ENCODE data around the gene FBLN2. TPM values are rescaled to one million over a fixed set of nuclear protein-coding genes. Genes with fewer than 3 reads are reported as not detected.

Gene FBLN2
- total and polyA plus RNA-seq, 4 donors: 1.3 to 9.1 (median 4.3) TPM

DNA sequence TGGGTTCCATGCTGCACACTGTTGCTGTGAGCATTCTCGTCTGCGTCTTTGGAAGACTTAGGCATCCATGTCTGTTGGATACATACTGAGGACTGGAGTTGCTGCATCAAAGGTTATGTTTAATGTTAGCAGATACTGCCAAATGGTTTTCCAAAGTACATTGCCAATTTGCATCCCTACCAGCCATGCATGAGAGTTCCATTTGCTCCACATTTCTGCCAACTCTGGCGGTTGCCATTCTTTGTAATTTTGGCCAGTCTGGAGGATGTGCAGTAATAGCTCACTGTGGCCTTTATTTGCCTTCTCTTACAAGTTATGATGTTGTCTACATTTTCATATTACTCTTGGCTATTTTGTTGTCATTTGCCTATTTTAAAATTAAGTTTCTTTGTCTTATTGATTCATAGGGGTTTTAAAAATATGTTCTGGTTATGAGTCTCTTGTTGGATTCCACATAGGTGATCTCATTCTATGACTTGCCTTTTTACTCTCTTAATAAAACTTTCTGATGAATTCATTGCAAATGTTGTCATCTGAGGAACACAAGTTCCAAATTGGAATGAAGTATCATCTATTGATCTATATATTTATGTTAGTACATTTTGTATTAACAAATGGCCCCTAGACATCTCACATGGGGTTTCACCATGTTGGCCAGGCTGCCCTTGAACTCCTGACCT, 42.1 kb downstream of the FBLN2 start:
- TF ChIP-seq NR2F2 (IDR thresholded peaks at IDR 0.05): no peak
- TF ChIP-seq EGR1 (IDR thresholded peaks at IDR 0.05; ENCODE audit: low read depth in 2 of 2): no peak
- TF ChIP-seq, protein P1, sequence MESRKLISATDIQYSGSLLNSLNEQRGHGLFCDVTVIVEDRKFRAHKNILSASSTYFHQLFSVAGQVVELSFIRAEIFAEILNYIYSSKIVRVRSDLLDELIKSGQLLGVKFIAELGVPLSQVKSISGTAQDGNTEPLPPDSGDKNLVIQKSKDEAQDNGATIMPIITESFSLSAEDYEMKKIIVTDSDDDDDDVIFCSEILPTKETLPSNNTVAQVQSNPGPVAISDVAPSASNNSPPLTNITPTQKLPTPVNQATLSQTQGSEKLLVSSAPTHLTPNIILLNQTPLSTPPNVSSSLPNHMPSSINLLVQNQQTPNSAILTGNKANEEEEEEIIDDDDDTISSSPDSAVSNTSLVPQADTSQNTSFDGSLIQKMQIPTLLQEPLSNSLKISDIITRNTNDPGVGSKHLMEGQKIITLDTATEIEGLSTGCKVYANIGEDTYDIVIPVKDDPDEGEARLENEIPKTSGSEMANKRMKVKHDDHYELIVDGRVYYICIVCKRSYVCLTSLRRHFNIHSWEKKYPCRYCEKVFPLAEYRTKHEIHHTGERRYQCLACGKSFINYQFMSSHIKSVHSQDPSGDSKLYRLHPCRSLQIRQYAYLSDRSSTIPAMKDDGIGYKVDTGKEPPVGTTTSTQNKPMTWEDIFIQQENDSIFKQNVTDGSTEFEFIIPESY (IDR thresholded peaks at IDR 0.05): no peak
- TF ChIP-seq, protein P2, sequence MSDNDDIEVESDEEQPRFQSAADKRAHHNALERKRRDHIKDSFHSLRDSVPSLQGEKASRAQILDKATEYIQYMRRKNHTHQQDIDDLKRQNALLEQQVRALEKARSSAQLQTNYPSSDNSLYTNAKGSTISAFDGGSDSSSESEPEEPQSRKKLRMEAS (IDR thresholded peaks at IDR 0.05): no peak
- TF ChIP-seq, protein P3, sequence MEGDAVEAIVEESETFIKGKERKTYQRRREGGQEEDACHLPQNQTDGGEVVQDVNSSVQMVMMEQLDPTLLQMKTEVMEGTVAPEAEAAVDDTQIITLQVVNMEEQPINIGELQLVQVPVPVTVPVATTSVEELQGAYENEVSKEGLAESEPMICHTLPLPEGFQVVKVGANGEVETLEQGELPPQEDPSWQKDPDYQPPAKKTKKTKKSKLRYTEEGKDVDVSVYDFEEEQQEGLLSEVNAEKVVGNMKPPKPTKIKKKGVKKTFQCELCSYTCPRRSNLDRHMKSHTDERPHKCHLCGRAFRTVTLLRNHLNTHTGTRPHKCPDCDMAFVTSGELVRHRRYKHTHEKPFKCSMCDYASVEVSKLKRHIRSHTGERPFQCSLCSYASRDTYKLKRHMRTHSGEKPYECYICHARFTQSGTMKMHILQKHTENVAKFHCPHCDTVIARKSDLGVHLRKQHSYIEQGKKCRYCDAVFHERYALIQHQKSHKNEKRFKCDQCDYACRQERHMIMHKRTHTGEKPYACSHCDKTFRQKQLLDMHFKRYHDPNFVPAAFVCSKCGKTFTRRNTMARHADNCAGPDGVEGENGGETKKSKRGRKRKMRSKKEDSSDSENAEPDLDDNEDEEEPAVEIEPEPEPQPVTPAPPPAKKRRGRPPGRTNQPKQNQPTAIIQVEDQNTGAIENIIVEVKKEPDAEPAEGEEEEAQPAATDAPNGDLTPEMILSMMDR (IDR thresholded peaks at IDR 0.05; ENCODE audit: low read depth, low read length, missing input control): no peak
- no peak for TF ChIP-seq HNF4G (IDR thresholded peaks at IDR 0.05)
- TF ChIP-seq, protein P4, sequence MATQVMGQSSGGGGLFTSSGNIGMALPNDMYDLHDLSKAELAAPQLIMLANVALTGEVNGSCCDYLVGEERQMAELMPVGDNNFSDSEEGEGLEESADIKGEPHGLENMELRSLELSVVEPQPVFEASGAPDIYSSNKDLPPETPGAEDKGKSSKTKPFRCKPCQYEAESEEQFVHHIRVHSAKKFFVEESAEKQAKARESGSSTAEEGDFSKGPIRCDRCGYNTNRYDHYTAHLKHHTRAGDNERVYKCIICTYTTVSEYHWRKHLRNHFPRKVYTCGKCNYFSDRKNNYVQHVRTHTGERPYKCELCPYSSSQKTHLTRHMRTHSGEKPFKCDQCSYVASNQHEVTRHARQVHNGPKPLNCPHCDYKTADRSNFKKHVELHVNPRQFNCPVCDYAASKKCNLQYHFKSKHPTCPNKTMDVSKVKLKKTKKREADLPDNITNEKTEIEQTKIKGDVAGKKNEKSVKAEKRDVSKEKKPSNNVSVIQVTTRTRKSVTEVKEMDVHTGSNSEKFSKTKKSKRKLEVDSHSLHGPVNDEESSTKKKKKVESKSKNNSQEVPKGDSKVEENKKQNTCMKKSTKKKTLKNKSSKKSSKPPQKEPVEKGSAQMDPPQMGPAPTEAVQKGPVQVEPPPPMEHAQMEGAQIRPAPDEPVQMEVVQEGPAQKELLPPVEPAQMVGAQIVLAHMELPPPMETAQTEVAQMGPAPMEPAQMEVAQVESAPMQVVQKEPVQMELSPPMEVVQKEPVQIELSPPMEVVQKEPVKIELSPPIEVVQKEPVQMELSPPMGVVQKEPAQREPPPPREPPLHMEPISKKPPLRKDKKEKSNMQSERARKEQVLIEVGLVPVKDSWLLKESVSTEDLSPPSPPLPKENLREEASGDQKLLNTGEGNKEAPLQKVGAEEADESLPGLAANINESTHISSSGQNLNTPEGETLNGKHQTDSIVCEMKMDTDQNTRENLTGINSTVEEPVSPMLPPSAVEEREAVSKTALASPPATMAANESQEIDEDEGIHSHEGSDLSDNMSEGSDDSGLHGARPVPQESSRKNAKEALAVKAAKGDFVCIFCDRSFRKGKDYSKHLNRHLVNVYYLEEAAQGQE (IDR thresholded peaks at IDR 0.05): no peak
- no peak for TF ChIP-seq FOXA2 (IDR thresholded peaks at IDR 0.05)
- TF ChIP-seq TAF1 (conservative IDR thresholded peaks at IDR 0.05): no peak
- TF ChIP-seq SP1 (IDR thresholded peaks at IDR 0.05): no peak
- TF ChIP-seq HNF4A (conservative IDR thresholded peaks at IDR 0.05): no peak
- TF ChIP-seq JUND (IDR thresholded peaks at IDR 0.05): no peak
- no peak for TF ChIP-seq YY1 (IDR thresholded peaks at IDR 0.05)
- TF ChIP-seq, protein P5, sequence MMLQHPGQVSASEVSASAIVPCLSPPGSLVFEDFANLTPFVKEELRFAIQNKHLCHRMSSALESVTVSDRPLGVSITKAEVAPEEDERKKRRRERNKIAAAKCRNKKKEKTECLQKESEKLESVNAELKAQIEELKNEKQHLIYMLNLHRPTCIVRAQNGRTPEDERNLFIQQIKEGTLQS (IDR thresholded peaks at IDR 0.05): no peak
- H3K36me3 ChIP-seq (ENCODE audit: control insufficient read depth in 4 of 4, insufficient read depth in 3 of 4, low read depth in 1 of 4, low read length in 3 of 4): no peaks in the 10 kb centered on the region
- 95% methylated on average over 3 of the region's 3 CpGs for WGBS
- no peaks in the 10 kb centered on the region for H3K4me1 ChIP-seq (ENCODE audit: control insufficient read depth in 4 of 4, insufficient read depth in 4 of 4, low read length in 3 of 4)
- DNase-seq (ENCODE audit: low spot score): no peak
- H3K27ac ChIP-seq (ENCODE audit: low read depth in 1 of 2, low read length in 2 of 2): no peak overlapping the region
- H3K27me3 ChIP-seq (ENCODE audit: control insufficient read depth in 4 of 4, insufficient read depth in 4 of 4, low read length in 3 of 4): no peaks in the 10 kb centered on the region
- H3K4me3 ChIP-seq (ENCODE audit: low read depth in 1 of 3, low read length in 3 of 3): no peak overlapping the region
- no peaks in the 10 kb centered on the region for H3K9me3 ChIP-seq (ENCODE audit: control insufficient read depth in 4 of 4, low read length in 3 of 4)
- no peak overlapping the region for H3K9ac ChIP-seq (ENCODE audit: low read depth in 1 of 2, low read length in 2 of 2)

DNA sequence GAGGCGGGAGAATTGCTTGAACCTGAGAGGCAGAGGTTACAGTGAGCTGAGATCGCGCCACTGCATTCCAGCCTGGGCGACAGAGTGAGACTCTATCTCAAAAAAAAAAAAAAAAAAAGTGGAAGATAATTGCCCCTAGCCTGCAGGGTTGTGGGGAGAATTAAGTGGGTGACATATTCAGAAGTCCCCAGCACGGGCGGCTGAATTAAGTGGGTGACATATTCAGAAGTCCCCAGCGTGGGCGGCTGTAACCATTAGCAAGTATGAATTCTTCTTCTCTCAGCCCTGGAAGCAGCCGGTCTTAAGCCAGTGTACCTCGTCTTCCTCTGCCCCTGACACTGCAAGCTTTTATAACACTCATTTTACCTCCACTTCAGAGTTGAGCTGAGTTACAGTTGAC, 44.7 kb downstream of the FBLN2 start:
- no peaks in the 10 kb centered on the region for H3K4me1 ChIP-seq (ENCODE audit: control insufficient read depth in 4 of 4, insufficient read depth in 4 of 4, low read length in 3 of 4)
- no peak overlapping the region for H3K27ac ChIP-seq (ENCODE audit: low read depth in 1 of 2, low read length in 2 of 2)
- no peaks in the 10 kb centered on the region for H3K36me3 ChIP-seq (ENCODE audit: control insufficient read depth in 4 of 4, insufficient read depth in 3 of 4, low read depth in 1 of 4, low read length in 3 of 4)
- no peak overlapping the region for H3K4me3 ChIP-seq (ENCODE audit: low read depth in 1 of 3, low read length in 3 of 3)
- H3K9me3 ChIP-seq (ENCODE audit: control insufficient read depth in 4 of 4, low read length in 3 of 4): no peaks in the 10 kb centered on the region
- 89% methylated on average over 10 of the region's 10 CpGs for WGBS
- no peak overlapping the region for H3K9ac ChIP-seq (ENCODE audit: low read depth in 1 of 2, low read length in 2 of 2)
- H3K27me3 ChIP-seq (ENCODE audit: control insufficient read depth in 4 of 4, insufficient read depth in 4 of 4, low read length in 3 of 4): peaks cover 0 to 3% (median 2%) of the 10 kb centered on the region in 4 donors
- DNase-seq (ENCODE audit: low spot score): no peak
- no peak for TF ChIP-seq NR2F2 (IDR thresholded peaks at IDR 0.05)
- no peak for TF ChIP-seq GABPA (IDR thresholded peaks at IDR 0.05 in 1 of 2, conservative IDR thresholded peaks at IDR 0.05 in 1 of 2)
- no peak for TF ChIP-seq HNF4A (conservative IDR thresholded peaks at IDR 0.05)
- no peak for TF ChIP-seq HNF4G (IDR thresholded peaks at IDR 0.05)
- TF ChIP-seq, protein P5 (IDR thresholded peaks at IDR 0.05): no peak
- TF ChIP-seq FOXA1 (IDR thresholded peaks at IDR 0.05): no peak
- no peak for TF ChIP-seq RAD21 (IDR thresholded peaks at IDR 0.05)
- TF ChIP-seq EGR1 (IDR thresholded peaks at IDR 0.05; ENCODE audit: low read depth in 2 of 2): no peak
- TF ChIP-seq RXRA (IDR thresholded peaks at IDR 0.05): no peak
- no peak for TF ChIP-seq FOXA2 (IDR thresholded peaks at IDR 0.05)
- TF ChIP-seq, protein P4 (IDR thresholded peaks at IDR 0.05): no peak
- no peak for TF ChIP-seq JUND (IDR thresholded peaks at IDR 0.05)
- TF ChIP-seq, protein P2 (IDR thresholded peaks at IDR 0.05): no peak
- TF ChIP-seq TAF1 (conservative IDR thresholded peaks at IDR 0.05): no peak
